Kidney (tissue), 14 donors: ENCODE data around the gene GSG1. TPM values are rescaled to one million over a fixed set of nuclear protein-coding genes. Genes with fewer than 3 reads are reported as not detected.

Experiments used
- DNase-seq, 5 donors: peaks; one replicate each; pipeline ENCODE4 v3.0.0-alpha.2; 2013 to 2020
- FAIRE-seq: peaks from 2 replicates; lab custom pipeline; 2012; peaks lifted over from hg19 to GRCh38; lab: Jason Lieb, UNC
- H3K27ac ChIP-seq, 2 donors: one replicate each; pipeline ENCODE4 v1.7.0; 2013; ENCODE audit warnings: low read depth in 2 of 2, low read length in 2 of 2, inconsistent platforms in 1 of 2
- H3K27me3 ChIP-seq: one replicate; pipeline ENCODE4 v1.7.1; 2013; ENCODE audit warnings: low read length, inconsistent platforms; ENCODE audit not compliant: control insufficient read depth, insufficient read depth
- H3K36me3 ChIP-seq, 3 donors: one replicate each; pipeline versions ENCODE4 v1.7.0 to v1.7.1; 2013; ENCODE audit warnings: low read length in 3 of 3, control low read depth in 1 of 3, inconsistent platforms in 1 of 3; ENCODE audit not compliant: insufficient read depth in 3 of 3, control insufficient read depth in 2 of 3
- H3K4me1 ChIP-seq, 3 donors: one replicate each; pipeline versions ENCODE4 v1.7.0 to v1.7.1; 2013; ENCODE audit warnings: low read length in 3 of 3, inconsistent platforms in 1 of 3, low read depth in 1 of 3; ENCODE audit not compliant: control insufficient read depth in 2 of 3, insufficient read depth in 2 of 3
- H3K4me3 ChIP-seq, 3 donors: one replicate each; pipeline versions ENCODE4 v1.7.0 to v1.8.1; 2013; ENCODE audit warnings: low read length in 3 of 3, control low read depth in 1 of 3, inconsistent platforms in 1 of 3
- H3K9ac ChIP-seq, 3 donors: one replicate each; pipeline versions ENCODE4 v1.7.0 to v1.7.1; 2013; ENCODE audit warnings: low read length in 3 of 3, control low read depth in 1 of 3, inconsistent platforms in 1 of 3
- H3K9me3 ChIP-seq, 3 donors: one replicate each; pipeline versions ENCODE4 v1.7.0 to v1.7.1; 2013; ENCODE audit warnings: low read length in 3 of 3, control low read depth in 1 of 3, inconsistent platforms in 1 of 3; ENCODE audit not compliant: control insufficient read depth in 2 of 3, insufficient read depth in 1 of 3
- CTCF ChIP-seq: IDR thresholded peaks from 3 replicates; pipeline ENCODE4 v1.5.1; 2012; ENCODE audit warnings: mild to moderate bottlenecking, moderate library complexity, borderline replicate concordance; ENCODE audit not compliant: insufficient read depth; ENCODE audit errors: extremely low read depth
- intact Hi-C: fragments of 100-400 bp; cut with DNase I; formaldehyde crosslinking; loops from one replicate; pipeline ENCODE4 v1.11.1; 2022
- polyA plus RNA-seq: library from polyadenylated mRNA; stranded (reverse); fragments of 350-450 nt; fragmentation: Illumina TruSeq; extraction: RNeasy Lipid Tissue Mini Kit (QIAGEN cat#74804); gene quantifications from one replicate; pipeline ENCODE4 v1.2.3, GENCODE V29; 2014; ENCODE audit warnings: low read depth, low replicate concordance; ENCODE audit not compliant: insufficient read depth
- total RNA-seq: library from RNA; stranded (reverse); fragmentation: NEBNext Ultra II Directional; extraction: Animal tissue kit (Norgen Biotek cat#: 25700); gene quantifications from one replicate; pipeline ENCODE4 v1.2.1, GENCODE V29; 2021
- donor health status: control.
- donor health status: control.
- donor health status: control.
- donor health status: control.
- donor health status: control.
- donor health status: DM: yes; HTN: yes; CAD: no.
- donor health status: Normal renal cell carcinoma (clear cell type).

Gene GSG1
- total and polyA plus RNA-seq, 2 donors from 2014 or later = 0.19 to 0.34 TPM

GRCh38 chr12:13052421-13052820, 51.0 kb downstream of the GSG1 start:
- H3K27me3 ChIP-seq = no peaks in the 10 kb centered on the region
- H3K9me3 ChIP-seq = no peaks in the 10 kb centered on the region
- no peak for TF ChIP-seq CTCF
- intact Hi-C loops = no loop called here
- H3K4me3 ChIP-seq = no peak overlapping the region
- no peaks in the 10 kb centered on the region for H3K36me3 ChIP-seq
- DNase-seq (no peak), FAIRE-seq (no peak)
- H3K4me1 ChIP-seq = no peaks in the 10 kb centered on the region
- H3K9ac ChIP-seq = no peak overlapping the region
- no peak overlapping the region for H3K27ac ChIP-seq

- Histone ChIP-seq H3K27ac (no peak overlapping the region), H3K27me3 (no peaks in the 10 kb centered on the region), H3K9me3 (no peaks in the 10 kb centered on the region), H3K4me1 (no peaks in the 10 kb centered on the region), H3K36me3 (no peaks in the 10 kb centered on the region), H3K4me3 (no peak overlapping the region), H3K9ac (no peak overlapping the region)
- no peak for TF ChIP-seq CTCF
- intact Hi-C loops = no loop called here
- DNase-seq (no peak), FAIRE-seq (no peak)
Measured at GRCh38 chr12:13049816-13050215, 53.7 kb downstream of the GSG1 start.

- Histone ChIP-seq H3K36me3 (no peaks in the 10 kb centered on the region), H3K27ac (no peak overlapping the region), H3K9me3 (no peaks in the 10 kb centered on the region), H3K9ac (no peak overlapping the region), H3K4me1 (no peaks in the 10 kb centered on the region), H3K27me3 (no peaks in the 10 kb centered on the region), H3K4me3 (no peak overlapping the region)
- intact Hi-C loops = no loop called here
- no peak for TF ChIP-seq CTCF
- FAIRE-seq = no peak
- DNase-seq = no peak
Measured at GRCh38 chr12:13046964-13047363, 56.5 kb downstream of the GSG1 start.

- no peaks in the 10 kb centered on the region for H3K4me1 ChIP-seq
- H3K36me3 ChIP-seq = no peaks in the 10 kb centered on the region
- no peak for FAIRE-seq
- TF ChIP-seq CTCF = no peak
- no peak overlapping the region for H3K4me3 ChIP-seq
- no peaks in the 10 kb centered on the region for H3K9me3 ChIP-seq
- H3K27ac ChIP-seq = no peak overlapping the region
- H3K27me3 ChIP-seq = no peaks in the 10 kb centered on the region
- no peak overlapping the region for H3K9ac ChIP-seq
- intact Hi-C loops = no loop called here
- DNase-seq = no peak
Measured at GRCh38 chr12:13045816-13046215, 57.7 kb downstream of the GSG1 start.
